GM19099 (cell line): ENCODE data around the gene FAM180A.

Source experiments
- POLR2A ChIP-seq: IDR thresholded peaks from 3 replicates; pipeline ENCODE4 v1.6.1; 2011; ENCODE audit warnings: low read depth; ENCODE audit not compliant: insufficient read length; ENCODE audit errors: extremely low read depth

The FAM180A gene

DNA sequence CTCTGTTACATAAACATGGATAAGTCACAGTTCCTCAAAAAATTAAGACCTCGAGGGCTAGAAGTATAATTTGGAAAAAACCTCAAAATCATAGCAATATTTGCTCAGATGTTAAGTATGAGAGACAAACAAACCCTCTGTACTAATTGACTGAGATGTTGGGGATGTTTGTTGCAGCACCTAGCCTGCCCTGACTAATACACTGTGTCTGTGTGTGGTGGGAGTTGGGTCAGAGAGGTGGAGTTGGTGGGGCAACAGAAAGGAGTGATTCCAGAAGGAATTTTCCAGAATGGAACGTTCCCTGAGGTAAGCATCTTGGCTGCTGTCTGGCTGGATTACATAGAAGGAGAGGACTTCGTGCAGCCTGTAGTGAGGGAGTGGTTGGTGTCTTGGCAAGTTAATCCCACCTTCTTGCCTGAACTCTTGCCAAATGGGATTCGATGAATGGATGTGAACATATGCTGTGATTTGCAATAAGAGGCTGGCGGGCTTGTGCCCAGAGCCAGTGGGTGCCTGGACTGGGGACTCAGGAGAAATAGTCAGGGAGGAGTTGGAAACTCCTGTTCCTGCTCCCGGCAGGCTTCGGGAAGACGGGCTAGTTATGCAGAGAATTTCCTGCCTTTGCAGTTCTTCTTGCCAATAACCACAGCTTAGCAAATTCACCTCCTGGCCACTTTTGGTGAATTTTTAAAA is 9.3 kb upstream of the FAM180A start:
- no peak for TF ChIP-seq POLR2A

DNA sequence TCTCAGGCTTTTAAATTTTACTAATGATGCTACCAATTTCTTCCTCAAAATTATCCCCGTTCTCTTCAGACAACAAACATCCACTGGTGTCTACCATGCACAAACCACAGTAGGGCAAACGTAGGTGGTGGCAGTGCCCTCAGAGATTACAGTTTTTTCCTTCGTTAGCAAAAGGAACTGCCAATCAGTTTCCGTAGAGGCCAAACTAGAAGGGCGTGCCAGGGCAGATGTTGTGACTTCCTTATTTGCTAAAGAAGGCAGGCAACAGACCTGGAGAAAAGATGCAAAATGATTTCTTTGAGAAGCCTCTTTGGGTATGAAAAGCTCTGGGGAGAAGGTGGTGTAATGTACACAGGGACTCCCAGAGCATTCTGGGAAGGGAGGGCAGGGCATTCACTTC is 7.6 kb upstream of the FAM180A start:
- no peak for TF ChIP-seq POLR2A

DNA sequence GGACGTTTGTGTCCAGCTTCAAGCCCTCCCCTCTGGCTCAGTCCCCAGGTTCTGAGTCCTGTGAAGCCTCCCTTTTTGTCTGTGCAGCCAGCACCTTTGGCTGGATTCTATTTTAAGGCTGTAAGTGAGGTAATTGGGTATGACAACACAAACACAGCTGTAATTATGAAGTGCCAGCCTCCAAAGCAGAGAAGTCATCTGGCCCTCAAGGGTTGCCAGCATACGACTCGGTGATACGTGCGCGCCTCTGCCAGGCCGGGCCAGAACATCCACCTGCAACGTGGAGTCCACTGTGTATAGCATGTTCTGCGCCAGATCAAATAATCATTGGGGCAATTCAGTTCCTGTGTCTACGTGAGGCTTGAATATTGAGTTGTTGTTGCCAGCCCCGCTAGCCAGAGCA is 6.7 kb upstream of the FAM180A start:
- TF ChIP-seq POLR2A: no peak

DNA sequence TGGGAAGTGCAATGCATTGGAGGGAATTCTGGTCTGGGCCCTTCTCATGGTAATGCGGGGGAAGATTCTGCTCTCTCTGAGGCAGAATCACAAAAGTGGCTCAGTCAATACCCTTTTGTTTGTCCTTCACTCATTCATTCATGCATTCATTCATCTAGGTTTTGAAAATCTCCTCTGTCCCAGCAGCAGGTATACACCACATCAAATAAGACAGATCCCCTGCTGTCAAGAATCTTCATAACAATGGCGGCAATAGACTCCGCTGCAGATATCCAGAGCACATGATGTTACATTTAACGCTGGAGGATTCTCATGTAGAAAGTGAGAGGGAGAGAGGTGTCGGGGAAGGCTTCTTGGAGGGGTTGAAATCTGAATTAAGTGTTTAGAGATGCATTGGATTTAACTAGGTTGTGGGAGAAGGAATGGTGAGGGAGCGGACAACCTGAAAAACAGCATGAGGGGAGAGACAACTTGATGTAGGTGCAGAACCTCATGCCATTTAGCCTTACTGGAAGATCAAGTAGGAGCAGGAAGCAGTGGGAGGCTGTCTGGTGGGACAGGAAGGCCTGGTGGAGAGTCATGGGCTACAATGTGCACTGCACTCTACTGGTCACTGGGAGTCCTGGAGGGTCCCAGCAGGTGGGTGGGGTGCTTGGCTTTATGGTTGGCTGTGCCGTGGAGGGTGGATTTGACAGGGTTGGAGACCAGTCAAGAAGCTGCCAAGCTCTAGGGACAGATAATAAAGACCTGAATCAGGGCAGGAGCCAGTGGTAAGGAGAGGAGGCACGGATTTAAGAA is 5.2 kb upstream of the FAM180A start:
- no peak for TF ChIP-seq POLR2A

DNA sequence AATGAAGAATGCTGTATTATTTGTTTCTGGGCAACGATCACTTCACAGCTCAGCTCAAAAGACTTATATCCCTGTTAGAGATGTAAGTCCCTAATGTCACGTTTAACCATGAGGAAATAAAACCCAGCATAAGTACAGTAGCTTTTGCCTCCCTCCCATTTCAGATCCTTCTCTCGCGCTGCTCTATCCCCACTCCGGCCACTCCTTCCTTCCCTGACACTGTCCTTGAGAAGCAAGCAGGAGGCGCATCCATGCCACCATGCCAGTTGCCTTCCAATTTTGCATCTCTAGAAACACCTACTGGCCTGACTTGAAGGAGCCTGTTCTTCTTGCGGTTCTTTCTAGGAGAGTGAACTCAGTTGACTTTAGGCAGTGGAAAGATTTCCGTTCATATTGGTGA is 1.2 kb downstream of the FAM180A start:
- TF ChIP-seq POLR2A: no peak

DNA sequence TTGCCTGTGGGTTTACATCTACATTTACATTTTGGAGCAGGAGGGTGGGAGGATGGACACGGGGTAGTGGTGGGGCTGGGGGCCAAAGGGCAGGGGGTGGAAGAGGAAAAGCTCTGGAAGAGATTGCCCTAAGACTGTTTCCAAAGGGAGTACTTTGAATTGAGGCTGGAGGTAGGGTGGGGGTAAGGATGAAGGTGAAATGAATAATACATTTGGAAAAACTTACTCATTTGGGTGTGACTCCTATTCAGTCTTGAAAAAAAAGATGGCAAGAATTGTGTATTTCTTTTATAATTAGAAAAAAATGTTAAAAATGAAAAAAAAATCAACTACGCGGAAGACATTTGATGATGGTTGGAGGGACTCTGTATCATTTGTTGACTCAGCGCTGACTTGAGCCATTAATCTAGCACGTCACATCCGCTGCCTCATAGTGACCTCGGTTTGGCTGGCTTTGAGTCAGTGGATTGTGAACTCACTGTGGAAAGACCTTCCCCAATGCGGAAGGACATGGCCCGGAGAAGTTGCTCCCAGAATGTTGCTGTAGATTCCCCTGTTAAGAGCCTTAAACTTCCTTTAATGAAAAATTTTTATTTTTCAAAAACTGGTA is 2.8 kb downstream of the FAM180A start:
- no peak for TF ChIP-seq POLR2A

DNA sequence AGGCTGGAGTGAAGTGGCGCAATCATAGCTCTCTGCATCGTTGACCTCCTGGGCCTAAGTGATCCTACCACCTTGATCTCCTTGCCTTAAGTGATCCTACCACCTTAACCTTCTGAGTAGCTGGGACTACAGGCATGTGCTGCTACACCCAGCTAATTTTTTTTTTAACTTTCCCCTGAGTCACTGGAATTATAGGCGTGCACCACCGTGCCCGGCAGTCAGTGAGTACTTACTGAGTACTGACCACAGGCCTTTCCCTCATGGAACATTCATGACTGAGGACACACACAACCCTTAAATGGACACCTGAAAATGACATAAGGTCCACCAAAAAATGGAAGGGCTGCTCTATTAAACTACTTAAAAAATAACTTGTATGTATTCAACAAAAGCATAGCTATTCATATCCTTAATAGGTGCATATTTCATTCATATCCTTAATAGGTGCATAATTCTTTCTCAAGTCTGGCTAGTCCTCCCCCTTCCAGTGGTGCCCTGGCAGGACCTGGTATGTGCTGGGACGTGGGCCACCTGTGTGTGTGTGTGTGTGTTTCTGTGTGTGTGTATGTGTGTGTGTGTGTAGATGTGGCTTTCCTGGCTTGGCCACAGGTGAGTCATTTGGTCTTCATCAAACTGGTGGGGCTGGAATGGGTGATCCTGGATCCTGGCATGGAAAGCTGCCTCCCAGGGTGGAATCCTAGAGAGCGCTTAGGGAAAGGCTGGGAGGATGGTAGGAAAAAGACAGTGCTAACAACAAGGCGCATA is 3.5 kb downstream of the FAM180A start:
- no peak for TF ChIP-seq POLR2A

DNA sequence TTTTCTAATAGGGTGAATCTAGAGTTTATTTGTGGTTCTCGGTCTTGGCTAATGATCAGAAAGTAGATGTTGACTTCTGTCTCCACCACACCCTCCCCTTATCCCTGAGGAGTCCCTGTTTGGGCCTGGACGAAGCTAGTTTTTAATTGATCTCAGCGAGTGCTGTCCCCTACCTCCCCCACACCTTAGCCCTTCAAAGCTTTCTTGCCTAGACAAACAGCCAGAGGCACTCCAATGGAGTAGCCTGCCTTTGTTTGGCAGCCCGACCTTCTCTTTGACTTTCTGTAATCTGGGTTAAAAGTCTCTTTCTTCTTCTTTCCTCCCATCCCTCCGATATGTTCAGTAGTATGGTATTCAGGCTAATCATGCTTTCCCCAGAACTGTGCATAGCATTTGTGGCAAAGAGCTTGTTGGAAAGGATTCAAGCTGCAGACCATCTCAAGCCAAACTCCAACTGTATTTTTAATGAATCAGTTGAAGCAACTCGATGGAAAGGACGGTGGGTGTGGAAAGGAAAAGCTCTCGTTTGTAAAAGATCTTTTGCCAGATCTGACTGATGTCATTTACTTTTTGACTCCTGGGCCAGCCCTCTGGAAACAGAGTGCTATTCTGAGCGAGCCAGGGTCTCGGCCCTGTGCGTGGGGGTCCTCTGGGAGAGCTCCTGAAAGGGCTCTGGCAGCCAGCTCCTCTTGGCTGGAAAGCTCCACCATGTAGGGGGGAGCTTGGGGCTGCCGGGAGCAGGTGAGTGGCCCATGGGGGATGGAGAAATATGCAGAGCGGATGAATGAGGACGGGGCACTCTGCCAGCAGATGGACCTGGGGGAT is 4.5 kb downstream of the FAM180A start:
- no peak for TF ChIP-seq POLR2A

DNA sequence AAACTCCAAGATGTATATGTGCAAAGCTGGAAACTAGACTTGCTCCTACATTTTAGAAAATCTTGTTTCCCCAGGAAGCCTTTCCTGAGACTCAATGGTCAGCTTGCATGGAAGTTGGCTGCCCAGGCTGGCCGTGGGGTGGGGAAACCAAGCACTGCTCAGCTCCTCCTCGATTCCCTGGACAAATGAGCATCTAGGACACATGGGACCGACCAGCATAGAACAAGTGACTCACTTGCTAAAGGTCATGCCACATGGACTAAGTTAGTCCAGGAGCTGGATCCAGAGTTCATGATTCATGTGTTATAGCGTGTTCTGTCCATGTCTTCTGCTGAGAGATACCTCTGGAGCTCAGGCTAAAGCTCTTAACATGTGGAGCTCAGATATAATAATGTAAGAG is 6.2 kb downstream of the FAM180A start:
- no peak for TF ChIP-seq POLR2A

DNA sequence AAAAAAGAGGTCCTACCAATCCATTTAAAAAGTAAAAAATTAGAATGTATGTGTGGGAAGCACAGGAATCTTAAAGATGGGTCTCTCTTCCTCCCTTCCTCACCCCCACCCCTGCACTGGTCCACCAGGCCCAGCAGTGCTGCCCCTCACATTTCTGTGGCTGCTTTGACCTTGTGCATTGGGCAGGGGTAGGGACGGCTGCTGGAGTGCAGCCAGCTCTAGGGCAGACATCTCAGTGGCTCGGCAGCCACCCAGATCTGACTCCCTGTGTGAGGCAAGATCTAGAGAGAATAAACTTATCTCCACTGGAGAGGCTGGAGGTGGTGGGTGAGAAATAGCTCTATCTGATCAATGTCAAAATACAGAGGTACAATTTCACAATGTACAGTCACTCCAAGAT is 6.7 kb downstream of the FAM180A start:
- no peak for TF ChIP-seq POLR2A

DNA sequence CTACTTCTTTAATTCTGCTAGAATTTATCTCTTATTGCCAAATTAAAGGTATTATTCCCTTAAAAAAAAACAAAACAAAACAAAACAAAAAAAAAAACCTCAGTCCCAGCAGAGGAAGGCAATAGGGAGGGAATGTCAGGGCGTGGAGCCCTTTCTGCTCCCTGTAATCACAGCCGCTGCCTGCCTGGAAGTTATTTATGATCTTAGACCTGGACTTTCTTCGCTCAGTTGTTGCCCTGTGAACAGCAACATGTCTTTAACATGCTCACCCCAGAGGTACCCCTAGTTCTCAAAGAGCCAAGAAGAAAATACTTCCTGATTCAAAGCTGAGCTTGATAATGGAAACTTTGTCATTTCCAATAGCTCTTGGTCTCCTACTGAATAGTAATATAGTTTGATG is 7.7 kb downstream of the FAM180A start:
- no peak for TF ChIP-seq POLR2A

DNA sequence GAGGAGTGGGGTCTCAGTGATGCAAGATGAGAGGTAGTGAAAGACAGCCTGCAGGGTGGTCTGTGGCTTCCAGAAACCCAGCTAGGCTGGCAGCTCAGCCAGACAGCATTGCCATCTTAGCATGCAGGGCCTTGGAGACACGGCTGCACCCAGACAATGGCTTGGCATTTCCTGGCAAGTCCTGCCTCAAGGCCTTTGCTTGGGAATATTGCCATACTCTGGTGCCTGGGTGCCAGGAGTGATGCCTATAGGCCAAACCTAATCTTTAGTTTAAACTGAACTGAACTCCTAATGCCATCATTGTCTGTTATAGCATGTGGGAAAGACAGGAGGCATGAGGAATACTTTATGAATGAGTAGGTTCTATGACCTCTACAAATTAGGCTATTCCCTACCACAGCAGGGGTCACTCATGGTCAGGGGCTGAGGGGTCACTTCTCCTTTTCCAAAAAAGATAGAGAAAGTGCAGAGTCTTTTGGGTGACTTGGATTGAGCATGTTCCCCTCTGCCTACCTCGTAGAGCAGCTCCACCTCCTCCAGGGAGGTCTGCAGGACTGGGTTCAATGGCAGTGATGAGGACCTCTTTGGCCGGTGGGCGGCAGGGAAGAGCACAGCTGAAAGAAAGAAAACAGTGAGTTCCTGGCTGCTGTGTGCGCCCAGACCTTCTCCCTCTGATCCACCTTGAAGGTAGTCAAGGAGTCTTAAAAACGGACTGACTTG is 11.9 kb downstream of the FAM180A start:
- TF ChIP-seq POLR2A: no peak

DNA sequence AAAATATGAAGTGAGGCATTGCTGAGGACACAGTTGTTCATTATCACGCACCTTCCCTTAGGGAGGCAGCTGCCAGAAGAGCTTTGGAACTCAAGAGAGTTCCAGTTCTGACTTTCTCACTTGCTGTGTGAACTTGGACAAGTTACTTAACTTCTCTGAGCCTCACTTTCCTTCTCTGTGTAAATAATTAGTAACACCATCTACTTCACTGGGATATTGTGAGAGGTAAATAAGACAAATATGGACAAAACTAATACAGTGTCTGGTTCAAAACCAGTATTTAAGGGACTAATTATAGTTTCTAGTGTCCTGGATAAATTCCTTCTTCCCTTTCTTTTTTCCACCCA is 14.3 kb downstream of the FAM180A start:
- TF ChIP-seq POLR2A: no peak
